ENCODE measurements around the gene EPHX1.
"Not testable (repeated sequence)": the region's sequence is repeated elsewhere in the genome, so short reads cannot be mapped to it uniquely, and the experiment has no call there.

Gene EPHX1

DNA sequence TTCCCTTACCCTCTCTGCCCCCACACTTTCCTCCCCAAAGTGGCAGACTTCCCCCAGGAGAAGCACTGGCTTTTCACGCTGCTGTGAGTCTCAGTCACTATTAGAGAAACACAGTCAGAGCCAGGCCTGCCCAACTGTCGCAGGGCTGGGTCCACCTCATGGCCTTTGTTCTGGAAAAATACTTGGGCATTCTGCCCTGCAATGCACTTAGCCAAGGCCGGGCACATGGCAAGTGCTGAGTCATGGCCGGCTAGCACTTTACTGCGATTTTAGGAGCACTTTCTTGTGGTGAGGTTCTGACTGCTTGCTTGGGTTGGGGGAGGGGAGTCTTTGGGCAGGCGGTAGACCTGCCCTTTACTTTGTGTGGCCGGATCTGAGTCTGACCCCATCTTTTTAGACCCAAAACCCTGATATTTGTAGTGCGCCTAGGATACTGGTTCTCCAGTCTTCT lies 7.7 kb downstream of the EPHX1 start:
- DNase-seq = no peak

GRCh38 chr1:225818229-225818628 lies 8.3 kb downstream of the EPHX1 start:
- no peak for DNase-seq

DNA sequence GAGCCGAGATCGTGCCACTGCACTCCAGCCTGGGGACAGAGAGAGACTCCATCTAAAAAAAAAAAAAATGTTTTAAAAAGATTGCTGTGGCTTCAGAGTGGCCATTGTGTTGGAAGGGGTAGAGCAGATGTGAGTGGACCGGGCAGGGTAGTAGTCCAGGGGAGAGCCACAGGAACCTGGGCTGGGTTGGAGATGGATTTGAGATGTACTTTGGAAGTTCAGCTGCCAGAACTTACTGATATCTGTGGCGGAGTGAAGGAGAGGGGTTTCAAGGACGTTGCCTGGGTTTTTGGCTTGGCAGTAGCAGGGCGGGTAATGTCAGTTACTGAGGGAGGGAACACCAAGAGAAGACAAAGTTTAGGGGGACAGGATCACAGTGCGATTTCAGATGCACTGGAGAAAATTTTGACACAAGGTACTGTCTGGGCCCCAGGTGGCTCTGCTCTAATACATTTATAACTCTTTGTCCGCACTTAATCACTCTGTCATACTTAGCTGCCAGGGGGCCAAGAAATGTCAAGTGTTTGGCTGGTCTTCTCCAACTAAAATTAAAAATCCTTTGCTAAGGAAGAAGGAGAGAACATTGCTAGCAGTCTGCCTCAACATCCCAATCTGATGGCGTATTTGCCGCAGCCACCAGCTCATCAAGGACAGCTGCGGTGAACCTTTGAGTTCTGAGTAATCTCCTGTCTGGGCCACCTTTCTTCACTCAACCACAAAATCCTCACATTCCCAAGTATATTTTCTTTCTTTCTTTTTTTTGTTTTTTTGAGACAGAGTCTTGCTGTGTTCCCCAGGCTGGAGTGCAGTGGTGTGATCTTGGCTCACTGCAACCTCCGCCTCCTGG lies 9.6 kb downstream of the EPHX1 start:
- no peak for DNase-seq

- no peak for DNase-seq
Observed at GRCh38 chr1:225820522-225821120, 10.7 kb downstream of the EPHX1 start.

GRCh38 chr1:225822655-225823403 lies 12.9 kb downstream of the EPHX1 start:
- DNase-seq = no peak

- no peak for DNase-seq
Observed at GRCh38 chr1:225823811-225824261, 13.9 kb downstream of the EPHX1 start.

DNA sequence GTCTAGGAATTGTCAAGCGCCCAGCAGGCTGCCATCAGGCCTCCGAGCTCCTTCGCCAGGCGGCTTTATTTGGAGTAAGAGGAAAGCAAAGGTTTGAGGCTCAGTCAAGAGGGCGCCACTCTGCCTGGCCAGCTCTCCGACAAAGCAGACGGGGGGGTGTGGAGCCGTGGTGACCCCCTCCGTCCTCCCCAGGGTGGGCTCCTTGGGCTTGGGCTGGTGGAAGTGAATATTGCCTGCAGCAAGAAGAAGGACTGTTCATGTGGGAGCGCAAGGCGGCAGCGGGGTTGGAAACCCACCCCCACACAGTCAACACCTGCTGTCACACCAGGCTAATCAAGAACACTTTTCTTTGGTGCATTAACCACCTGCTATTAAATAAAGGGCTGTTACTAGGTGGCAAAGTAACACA lies 14.6 kb downstream of the EPHX1 start:
- DNase-seq = no peak

GRCh38 chr1:225825078-225825477 lies 15.2 kb downstream of the EPHX1 start:
- no peak for DNase-seq

DNA sequence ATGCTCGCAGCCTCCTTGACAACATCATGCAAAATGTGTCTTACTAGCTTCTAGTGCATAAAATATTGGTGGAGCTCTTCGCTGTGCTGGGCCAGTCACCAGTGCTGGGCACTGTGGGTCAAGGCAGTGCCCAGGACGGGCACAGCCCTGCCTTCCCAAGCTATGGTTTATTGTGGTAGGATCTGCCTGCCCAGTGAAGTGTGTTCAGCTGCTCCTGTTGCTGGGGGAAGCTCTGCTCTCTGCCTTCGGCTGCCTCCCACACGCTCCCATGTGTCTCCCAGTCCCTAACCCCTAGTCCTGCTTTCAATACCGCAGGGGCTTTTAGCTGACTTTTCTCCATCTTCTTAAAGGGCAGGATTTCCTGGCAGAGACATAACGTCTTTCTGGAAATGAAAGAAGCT lies 15.7 kb downstream of the EPHX1 start:
- DNase-seq = no peak

DNA sequence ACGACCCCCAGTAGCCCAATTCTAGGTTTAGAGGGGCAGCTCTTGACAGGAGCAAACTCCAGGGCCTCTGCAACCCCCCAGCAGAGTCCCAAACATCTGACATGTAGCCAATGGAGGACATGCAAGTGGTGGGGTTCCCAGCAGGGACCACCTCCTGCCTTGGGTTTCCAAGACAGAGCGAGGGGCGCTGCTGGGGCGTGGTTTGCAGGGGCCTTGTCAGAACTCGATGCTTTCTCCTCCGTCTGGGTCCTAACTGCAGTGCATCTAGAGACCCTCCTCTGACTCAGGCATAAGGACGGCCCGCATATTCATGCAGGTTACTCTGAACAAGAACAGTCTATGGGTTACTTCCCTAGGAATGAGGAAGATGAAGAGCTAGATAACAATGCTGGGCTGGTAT lies 17.2 kb downstream of the EPHX1 start:
- no peak for DNase-seq

DNA sequence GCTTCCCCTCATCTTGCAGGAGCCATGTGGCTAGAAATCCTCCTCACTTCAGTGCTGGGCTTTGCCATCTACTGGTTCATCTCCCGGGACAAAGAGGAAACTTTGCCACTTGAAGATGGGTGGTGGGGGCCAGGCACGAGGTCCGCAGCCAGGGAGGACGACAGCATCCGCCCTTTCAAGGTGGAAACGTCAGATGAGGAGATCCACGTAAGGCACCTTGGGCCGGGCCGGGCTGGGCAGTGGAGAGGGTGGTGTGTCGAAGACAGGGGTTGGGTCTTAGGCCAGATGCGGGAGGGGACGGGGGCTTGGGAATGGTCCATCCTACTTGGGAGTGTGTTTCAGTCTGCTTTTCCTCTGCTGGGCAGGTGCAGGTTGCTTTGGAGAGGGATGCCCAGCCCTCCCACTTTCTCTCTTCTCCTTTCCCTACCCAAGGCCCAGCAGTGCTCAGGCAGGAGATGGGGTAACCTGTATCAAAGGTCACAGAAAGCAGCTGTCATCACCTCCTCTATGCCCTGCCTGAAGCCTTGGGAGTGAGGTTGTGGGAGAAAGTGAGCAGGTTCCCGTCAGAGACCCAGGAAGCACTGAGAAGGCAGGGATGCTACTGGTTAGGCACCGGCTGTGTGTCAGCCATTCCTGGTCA lies 18.9 kb downstream of the EPHX1 start:
- no peak for DNase-seq

- DNase-seq = no peak
Observed at GRCh38 chr1:225830841-225831240, 20.9 kb downstream of the EPHX1 start.

DNA sequence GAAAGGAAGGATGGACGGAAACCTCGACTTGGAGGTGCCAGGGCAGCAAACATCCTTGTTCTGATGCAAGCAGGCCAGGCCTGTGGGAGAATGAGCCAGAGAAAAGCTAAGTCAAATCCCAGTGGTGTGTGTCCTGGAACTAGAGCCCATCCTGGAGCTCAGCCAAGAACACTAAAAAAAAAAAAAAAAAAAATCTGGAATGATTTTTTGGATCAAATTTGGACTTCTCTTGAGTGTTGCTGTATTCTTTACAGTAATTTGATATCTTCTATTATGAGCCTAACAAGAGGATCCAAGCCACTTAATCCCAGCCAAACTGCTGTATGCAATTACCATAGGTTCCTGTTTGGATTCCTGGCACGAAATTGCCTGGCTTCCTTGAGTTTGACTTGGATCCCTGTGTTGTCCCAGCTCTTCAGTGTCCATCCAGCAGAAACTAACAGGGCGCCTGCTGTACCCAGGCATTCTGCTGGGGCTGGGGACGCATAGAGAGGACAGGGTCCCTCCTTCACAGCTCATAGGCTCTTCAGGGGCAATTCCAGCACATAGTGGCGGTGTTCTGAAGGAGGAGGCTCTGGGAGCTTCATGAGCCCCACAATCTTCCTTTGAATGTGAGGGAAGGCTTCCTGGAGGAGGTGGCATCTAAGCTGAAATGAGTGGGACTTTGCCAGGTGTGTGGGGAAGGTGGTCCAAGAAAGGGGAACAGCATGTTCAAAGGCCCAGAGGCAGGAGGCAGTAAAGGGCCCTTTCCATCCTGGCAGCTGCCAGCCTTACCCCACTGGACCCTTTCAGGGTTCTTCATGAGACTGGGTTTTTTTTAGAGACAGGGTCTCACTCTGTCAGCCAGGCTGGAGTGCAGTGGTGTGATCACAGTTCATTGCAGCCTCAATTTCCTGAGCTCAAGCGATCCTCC lies 24.7 kb downstream of the EPHX1 start:
- DNase-seq = no peak

GRCh38 chr1:225835856-225836255 lies 25.9 kb downstream of the EPHX1 start:
- no peak for DNase-seq

DNA sequence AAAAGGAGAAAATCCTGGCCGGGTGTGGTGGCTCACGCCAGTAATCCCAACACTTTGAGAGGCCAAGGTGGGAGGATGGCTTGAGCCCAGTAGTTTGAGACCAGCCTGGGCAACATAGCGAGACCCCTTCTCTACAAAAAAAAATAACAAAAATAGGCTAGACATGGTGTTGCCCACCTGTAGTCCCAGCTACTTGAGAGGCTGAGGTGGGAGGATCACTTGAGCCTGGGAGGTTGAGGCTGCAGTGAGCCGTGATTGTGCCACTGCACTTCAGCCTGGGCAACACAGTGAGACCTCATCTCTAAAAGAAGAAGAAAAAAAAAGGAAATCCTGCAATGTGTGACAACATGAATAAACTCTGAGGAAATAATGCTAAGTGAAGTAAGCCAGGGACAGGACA lies 26.4 kb downstream of the EPHX1 start:
- not testable (repeated sequence) for DNase-seq

DNA sequence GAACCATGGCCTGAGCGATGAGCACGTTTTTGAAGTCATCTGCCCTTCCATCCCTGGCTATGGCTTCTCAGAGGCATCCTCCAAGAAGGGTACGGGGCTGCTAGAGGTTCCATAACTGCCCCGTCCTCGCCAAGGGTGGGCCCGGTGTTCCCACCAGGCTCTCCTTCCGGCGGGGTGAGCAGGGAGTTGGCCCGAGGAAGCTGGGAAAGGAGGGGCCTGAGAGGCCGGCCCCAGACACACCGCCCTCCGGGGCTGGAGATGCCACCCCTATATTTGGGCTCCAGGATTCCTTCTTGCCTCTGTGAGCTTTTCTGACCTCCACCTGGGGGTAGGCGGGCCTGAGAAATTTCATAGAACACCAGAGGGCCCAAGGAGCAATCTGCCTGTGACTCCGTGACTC lies 28.9 kb downstream of the EPHX1 start:
- DNase-seq = no peak

- DNase-seq = no peak
Observed at GRCh38 chr1:225840223-225840610, 30.3 kb downstream of the EPHX1 start.

DNA sequence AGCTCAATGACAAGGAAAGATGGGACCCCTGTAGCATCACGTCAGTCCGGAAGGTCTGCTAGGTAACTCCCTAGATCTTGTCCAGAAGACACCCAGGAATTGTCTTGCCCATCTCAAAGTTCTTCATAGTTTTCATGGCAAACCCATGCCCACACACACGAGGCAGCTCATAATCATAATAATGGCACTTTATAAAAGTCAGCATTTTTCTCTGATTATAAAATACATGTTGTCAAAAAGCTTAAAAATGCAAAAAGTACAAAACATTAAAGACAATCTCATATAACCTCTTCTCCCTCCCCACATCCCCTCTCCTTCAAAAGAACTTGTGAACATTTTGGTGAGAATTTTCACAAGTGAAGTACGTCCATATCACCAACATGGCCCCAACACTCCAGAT lies 30.8 kb downstream of the EPHX1 start:
- DNase-seq = no peak

GRCh38 chr1:225842074-225842473 lies 32.1 kb downstream of the EPHX1 start:
- DNase-seq = peak; percentile 47

GRCh38 chr1:225842788-225843425 lies 33.0 kb downstream of the EPHX1 start:
- DNase-seq = no peak

DNA sequence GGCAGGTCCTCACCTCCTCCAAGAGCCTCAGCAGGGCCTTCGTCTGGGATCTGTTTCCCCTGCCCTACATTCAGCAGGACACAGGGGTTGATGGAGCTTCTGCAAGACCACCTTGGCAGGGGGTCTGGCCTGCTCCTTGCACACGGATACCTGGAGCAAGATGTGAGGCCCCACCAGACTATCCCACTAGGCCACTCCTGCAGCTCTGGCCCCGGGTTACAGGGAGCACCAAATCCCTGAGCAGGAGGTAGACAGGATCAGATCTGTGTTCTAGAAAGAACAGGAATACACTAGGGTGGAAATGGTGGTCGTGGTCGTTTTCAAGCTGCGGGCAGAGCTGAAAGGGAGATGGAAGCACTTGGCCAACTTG lies 33.5 kb downstream of the EPHX1 start:
- DNase-seq = no peak
